ENCODE data around the gene ULK2.
"Not testable (repeated sequence)": the region's sequence is repeated elsewhere in the genome, so short reads cannot be mapped to it uniquely, and the experiment has no call there.

DNA sequence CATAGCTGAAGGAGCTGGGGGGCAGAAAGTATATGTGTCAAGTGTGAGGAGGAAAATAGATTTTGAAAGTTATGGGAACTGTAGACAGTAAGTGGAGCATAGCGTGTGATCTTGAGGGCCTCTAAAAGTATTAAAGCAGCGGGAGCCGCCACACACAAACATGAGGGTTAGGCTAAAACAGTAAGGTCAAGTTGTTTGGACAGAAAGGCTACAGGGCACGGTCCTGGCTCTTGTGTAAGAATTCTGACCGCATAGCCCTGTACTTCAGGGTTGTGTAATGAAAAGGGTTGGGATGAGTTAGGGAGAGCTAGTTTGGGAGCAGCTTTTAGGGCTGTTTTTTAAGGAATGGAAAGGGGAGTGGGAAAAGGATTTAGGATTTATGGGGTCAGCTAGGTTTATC is 22.8 kb upstream of the ULK2 start:
- TF ChIP-seq POLR2A (IDR thresholded peaks at IDR 0.05; ENCODE audit: low read length); GATA1 (IDR thresholded peaks at IDR 0.05; ENCODE audit: low read depth, low read length): not testable (repeated sequence)

Measured in erythroblast (primary cell).